Skeletal muscle satellite cell (primary cell): ENCODE measurements around the gene EBF3.
A peak's percentile ranks its signal among the peaks of the same experiment; 100 is the strongest.

Experiments
- H3K27me3 ChIP-seq: 2 replicates; pipeline ENCODE4 v1.7.0; 2013; ENCODE audit warnings: low read length; ENCODE audit not compliant: control insufficient read depth, insufficient read depth
- H3K36me3 ChIP-seq: 2 replicates; pipeline ENCODE4 v1.7.0; 2013; ENCODE audit warnings: mild to moderate bottlenecking, control low read depth, low read length; ENCODE audit not compliant: insufficient read depth
- H3K4me1 ChIP-seq: 2 replicates; pipeline ENCODE4 v1.7.0; 2013; ENCODE audit warnings: low read length; ENCODE audit not compliant: control insufficient read depth, insufficient read depth
- H3K4me2 ChIP-seq: 2 replicates; pipeline ENCODE4 v1.7.0; 2013; ENCODE audit warnings: mild to moderate bottlenecking, low read length
- H3K4me3 ChIP-seq: 2 replicates; pipeline ENCODE4 v1.7.0; 2013; ENCODE audit warnings: low read length
- H3K9ac ChIP-seq: 2 replicates; pipeline ENCODE4 v1.7.0; 2013; ENCODE audit warnings: mild to moderate bottlenecking, low read depth, low read length, moderate library complexity
- H3K9me3 ChIP-seq: replicated peaks from 2 replicates; pipeline ENCODE4 v1.7.0; 2013; ENCODE audit warnings: mild to moderate bottlenecking, control low read depth, low read length

EBF3 gene

DNA sequence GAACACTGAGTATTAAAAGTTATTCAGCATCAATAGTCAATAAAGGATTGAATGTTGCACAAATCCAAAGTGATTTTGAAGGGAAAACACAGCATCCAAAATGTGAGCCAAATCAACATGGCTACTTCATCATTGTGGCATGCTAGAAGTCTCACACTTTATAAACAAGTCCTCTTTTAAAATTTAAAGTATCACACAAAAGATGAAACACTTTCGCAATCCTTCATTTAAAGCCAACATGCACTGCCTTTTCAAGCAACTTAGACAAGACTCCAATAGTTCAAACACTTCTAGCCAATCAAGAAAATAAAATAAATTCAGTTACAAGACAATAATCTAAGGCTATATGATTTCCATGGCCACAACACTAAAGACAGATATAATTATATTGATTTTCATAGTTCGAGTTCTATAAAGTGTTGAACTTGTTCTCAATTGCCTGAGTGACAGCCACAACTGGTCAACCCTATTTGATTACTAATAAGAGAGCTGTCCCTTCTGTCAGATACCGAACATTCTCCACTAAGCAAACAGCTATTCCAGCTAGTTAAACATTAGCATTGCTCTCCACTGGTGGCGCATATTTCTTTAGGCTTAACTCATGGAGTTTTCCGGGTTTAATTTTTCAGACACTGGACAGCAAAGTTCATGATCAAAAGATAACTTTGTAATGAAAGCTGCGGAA lies 8.3 kb downstream of the EBF3 start:
- peaks cover 7% of the 10 kb centered on the region for H3K27me3 ChIP-seq
- peak overlapping the region; percentile 90 for H3K4me3 ChIP-seq
- H3K4me2 ChIP-seq, result peak overlapping the region; percentile 70
- peaks cover 67% of the 10 kb centered on the region for H3K4me1 ChIP-seq
- peak overlapping the region; percentile 71 for H3K9ac ChIP-seq
- peaks cover 2% of the 10 kb centered on the region for H3K36me3 ChIP-seq
- no peaks in the 10 kb centered on the region for H3K9me3 ChIP-seq

DNA sequence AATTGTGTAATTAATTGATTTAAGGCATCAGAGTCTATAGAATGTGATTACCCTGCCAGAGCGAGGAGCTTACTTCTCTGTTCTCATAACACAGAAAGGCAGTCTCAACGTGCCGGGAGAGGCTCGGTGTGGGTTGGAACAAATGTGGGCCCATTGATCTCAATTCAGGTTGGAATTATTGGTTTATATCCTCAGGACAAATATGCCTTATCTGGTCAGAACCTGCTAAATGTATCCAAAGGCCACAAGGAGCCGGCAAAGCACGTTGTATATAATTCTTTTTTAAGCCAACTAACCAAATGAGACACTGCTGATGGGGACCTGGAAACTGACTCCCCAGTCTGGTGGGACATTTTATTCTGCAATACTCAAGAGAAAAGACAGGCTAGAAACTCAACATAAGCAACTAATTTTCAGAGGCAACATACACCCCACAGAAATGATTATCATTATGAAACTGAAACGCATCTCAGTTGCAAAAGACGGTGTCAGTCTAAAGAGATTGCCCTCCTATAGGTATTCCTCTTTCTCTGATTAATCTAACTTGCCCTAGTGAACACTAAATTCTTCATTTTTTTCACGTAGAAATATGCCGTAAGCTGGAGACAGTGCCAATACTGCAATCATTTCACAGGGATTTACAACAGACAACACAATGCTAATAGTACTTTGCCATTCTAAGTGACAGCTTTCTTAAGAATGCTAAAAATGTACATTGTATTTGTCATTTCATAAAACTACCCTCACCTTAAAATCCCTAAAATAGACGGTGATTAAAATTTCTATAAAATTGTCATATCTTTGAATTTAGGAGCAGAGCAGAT lies 9.4 kb downstream of the EBF3 start:
- Histone ChIP-seq H3K4me1 (peaks cover 73% of the 10 kb centered on the region), H3K9ac (peak overlapping the region; percentile 71), H3K4me2 (peak overlapping the region; percentile 70), H3K9me3 (no peaks in the 10 kb centered on the region), H3K36me3 (no peaks in the 10 kb centered on the region), H3K27me3 (peaks cover 3% of the 10 kb centered on the region), H3K4me3 (peak overlapping the region; percentile 53)

DNA sequence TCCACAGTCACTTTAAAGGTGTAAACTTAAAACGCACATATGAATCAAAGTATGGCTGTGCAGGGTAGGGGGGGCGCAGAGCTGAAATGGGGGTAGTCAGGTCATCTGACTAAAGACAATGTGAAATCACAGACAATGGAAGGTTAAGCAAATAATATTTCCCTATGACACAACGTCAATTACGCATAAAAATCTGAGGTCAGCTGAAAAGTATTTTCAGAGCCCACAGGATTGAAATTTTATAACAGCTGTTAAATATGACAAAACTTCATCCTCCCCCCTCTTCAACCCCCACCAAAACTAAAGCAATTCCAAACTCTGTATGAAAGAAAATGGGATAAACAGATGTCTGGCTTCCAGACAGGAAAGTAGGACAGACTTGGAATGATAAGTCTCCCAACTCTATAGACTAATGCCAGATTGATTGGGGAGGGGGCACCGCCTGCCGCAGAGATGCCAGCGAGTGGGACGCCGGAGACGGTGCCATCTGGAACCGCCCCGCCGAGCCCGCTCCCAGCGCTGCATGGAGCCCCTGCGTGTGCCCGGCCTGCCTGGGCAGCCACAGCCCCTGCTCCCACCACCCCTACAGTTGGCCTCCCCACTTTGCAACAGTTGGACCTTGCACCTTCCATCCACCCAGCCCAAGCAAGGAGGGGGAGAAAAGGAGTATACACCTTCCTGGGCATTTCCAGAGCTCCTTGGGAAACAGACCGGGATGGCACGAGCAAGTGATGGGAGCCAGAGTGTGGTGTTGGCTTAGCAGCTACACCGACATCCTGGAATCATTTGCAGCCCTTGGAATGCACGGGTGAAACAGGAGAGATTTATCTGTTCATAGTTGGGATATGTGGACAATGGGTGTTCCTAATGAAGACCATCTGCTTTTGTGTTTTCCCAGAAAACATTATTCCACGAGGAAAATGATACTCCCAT lies 10.7 kb downstream of the EBF3 start:
- H3K36me3 ChIP-seq, result no peaks in the 10 kb centered on the region
- peak overlapping the region; percentile 70 for H3K4me2 ChIP-seq
- peaks cover 79% of the 10 kb centered on the region for H3K4me1 ChIP-seq
- no peaks in the 10 kb centered on the region for H3K9me3 ChIP-seq
- H3K27me3 ChIP-seq, result peaks cover 2% of the 10 kb centered on the region
- H3K4me3 ChIP-seq, result peak overlapping the region; percentile 60
- H3K9ac ChIP-seq, result peak overlapping the region; percentile 71

DNA sequence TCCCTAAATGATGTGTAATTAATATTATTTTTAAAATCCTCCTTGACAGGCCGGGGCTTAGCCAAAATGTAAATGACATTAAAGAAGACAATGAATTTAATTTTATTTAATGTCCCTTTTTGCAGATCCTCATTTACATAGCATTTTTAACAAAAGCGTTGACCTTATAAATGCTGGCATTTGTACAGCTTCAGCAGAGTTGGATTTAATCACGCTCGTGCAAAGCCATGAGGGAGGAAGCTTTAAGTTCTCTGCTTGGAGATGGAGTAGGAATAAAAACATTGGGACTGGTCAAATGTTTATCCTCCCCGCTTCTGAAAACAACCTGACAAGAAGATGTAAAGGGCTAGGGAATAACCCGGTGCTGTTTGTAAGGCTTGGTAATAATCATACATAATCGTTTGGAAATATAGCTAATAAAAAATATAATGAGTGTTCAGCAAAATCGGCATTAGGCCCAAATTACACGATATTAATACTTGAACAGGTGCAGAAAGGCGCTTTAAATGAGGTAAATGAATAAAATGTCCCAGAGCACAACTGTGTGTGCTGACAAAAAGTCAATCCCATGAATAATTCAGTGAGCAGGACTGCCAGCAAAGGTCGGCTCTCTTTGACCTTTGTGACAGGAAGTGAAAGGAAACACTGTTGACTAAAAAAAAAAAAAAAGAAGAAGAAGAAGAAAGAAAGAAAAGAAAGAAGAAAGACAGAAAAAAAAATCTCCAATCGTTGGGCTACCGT lies 11.5 kb downstream of the EBF3 start:
- Histone ChIP-seq H3K4me1 (peaks cover 77% of the 10 kb centered on the region), H3K4me2 (peak overlapping the region; percentile 70), H3K4me3 (peak overlapping the region; percentile 20), H3K27me3 (no peaks in the 10 kb centered on the region), H3K9ac (peak overlapping the region; percentile 30), H3K36me3 (no peaks in the 10 kb centered on the region), H3K9me3 (no peaks in the 10 kb centered on the region)

DNA sequence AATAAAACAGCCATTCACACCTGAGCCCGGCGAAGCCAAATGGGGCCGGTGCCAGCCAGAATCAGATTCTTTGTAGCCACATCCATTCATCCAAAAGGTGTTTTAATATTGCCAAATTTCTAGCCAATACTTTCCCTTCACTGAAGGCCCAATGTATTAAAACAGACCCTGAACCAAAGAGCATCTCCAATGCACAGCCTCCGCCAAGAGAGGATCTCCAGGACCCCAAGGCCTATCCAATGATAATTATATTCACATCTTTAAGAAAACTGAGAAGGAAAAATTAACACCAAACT lies 12.2 kb downstream of the EBF3 start:
- Histone ChIP-seq H3K36me3 (no peaks in the 10 kb centered on the region), H3K9ac (no peak overlapping the region), H3K9me3 (no peaks in the 10 kb centered on the region), H3K27me3 (no peaks in the 10 kb centered on the region), H3K4me1 (peaks cover 74% of the 10 kb centered on the region), H3K4me2 (no peak overlapping the region), H3K4me3 (no peak overlapping the region)

DNA sequence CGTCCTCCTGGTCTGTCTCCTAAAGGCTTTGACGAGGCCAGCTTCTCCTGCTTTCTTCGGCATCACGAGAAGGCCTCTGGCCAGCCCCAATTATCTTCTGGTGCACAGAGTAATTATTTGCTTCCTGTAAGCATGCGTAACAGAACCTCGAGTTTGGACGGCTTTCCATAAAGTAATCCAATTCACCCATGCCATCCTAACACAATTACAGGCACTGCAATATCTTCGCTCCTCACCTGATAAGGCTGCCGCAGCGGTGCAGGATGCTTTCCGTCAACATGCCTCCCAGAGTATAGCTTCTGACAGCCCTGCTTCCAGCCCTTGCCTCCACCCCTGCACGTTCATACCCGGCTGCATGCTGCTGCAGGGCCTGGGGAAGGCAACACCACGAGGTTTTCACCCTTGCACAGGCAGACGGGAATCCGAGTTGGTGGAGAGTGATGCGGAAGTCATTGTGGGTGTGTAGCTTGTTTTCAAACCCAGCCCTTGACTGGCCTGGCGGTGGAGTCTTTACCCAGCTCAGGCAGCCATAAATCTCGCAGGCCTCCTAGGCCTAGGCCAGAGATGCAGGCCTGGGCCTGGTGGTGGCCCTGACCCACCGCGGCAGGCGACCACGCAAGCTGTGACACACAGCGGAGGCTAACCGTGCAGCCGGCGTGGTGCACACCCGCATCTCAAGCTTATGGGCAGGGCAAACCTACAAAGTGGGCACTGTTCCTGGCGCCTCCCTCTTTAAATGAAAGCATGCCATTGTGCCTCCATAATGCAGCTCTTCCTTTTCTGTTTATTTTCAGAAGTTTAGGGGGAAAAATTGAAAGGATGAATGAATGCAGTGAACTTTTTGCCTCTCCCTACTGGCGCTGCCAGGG lies 12.7 kb downstream of the EBF3 start:
- Histone ChIP-seq H3K9ac (peak overlapping the region; percentile 26), H3K4me1 (peaks cover 74% of the 10 kb centered on the region), H3K27me3 (no peaks in the 10 kb centered on the region), H3K4me3 (peak overlapping the region; percentile 33), H3K9me3 (no peaks in the 10 kb centered on the region), H3K4me2 (peak overlapping the region; percentile 80), H3K36me3 (no peaks in the 10 kb centered on the region)

DNA sequence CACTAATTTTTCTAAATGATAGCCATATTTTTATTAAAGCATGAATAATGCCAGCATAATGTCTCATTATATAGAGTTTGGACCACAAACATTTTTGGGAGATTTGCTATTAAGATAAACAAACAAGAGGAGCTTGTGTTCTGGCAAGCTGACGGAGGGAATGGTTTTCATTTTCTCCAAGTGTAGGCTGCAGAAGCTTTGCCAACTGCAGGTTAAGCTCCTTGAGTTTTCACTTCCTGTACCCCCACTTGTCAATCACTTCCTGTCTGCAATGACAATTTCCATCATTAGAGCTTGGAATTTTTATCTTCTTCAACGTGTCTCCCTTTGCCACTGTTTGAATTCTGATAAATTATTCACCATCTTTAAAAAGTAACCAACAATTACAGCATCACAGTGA lies 13.4 kb downstream of the EBF3 start:
- Histone ChIP-seq H3K9ac (peak overlapping the region; percentile 54), H3K9me3 (no peaks in the 10 kb centered on the region), H3K4me3 (peak overlapping the region; percentile 56), H3K4me2 (peak overlapping the region; percentile 80), H3K4me1 (peaks cover 75% of the 10 kb centered on the region), H3K27me3 (no peaks in the 10 kb centered on the region), H3K36me3 (no peaks in the 10 kb centered on the region)

DNA sequence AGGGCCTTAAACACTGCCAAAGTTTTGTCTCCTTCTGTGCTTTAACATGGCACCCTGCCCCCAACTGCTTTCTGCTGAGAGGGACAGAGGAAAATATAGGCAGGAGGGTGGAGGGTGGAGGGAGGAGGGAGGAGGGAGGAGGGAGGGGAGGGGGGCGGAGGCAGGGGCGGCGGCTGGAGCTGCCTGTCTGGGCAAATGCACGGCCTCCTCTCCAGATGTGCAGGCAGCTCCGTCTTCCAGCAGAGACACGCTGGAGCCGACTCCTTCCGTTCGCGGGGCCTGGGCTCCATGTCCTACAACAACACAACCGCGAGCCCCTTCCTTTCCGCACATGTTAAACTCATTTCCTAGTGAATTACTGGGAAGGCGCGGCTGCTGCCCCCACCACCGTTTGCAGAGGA lies 14.2 kb downstream of the EBF3 start:
- no peaks in the 10 kb centered on the region for H3K9me3 ChIP-seq
- H3K9ac ChIP-seq, result peak overlapping the region; percentile 63
- peak overlapping the region; percentile 80 for H3K4me2 ChIP-seq
- H3K36me3 ChIP-seq, result no peaks in the 10 kb centered on the region
- no peaks in the 10 kb centered on the region for H3K27me3 ChIP-seq
- peak overlapping the region; percentile 56 for H3K4me3 ChIP-seq
- H3K4me1 ChIP-seq, result peaks cover 74% of the 10 kb centered on the region

DNA sequence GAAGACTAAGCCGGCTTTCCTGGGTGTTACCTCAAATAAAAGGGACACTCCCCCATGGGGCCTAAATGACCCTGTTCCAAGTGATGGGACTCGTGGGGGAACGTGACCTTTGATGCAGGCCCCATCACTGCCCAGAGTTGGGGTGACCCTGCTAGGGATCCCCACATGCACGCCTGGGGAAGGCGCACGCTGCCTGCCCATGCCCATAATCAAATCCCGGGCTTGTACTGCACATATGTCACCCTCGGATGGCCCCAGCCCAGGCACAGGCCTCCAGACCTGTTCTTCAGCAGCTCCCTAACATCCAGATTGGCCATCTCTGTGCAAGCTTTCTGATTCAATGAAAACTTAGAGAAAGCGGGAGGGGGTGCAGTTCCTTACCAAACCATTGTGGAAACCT lies 14.7 kb downstream of the EBF3 start:
- Histone ChIP-seq H3K4me2 (peak overlapping the region; percentile 56), H3K27me3 (no peaks in the 10 kb centered on the region), H3K4me3 (peak overlapping the region; percentile 41), H3K4me1 (peaks cover 69% of the 10 kb centered on the region), H3K9ac (peak overlapping the region; percentile 63), H3K9me3 (no peaks in the 10 kb centered on the region), H3K36me3 (no peaks in the 10 kb centered on the region)

DNA sequence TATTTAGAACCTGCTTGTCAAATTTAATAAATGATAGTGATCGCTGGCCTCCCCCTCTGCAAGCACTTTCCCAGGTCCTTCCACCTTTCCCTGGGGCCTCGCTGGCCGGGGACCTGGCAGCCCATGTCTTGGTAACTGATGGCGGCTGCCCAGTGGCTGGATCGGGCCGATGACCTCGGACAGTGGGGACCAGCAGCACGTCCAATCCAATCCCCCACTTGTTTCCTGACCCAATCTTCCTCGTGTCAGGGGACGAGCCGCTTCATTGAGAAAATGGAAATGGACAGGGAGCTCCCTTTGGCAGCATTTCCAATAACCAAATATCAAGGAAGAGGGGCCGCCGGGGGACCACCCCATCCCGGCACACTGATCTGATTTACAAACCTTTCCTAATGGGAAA lies 17.2 kb downstream of the EBF3 start:
- H3K9ac ChIP-seq, result peak overlapping the region; percentile 75
- H3K4me2 ChIP-seq, result peak overlapping the region; percentile 78
- H3K4me1 ChIP-seq, result peaks cover 54% of the 10 kb centered on the region
- H3K27me3 ChIP-seq, result no peaks in the 10 kb centered on the region
- H3K9me3 ChIP-seq, result no peaks in the 10 kb centered on the region
- no peaks in the 10 kb centered on the region for H3K36me3 ChIP-seq
- H3K4me3 ChIP-seq, result peak overlapping the region; percentile 46
